Muscle layer of duodenum (tissue), 2 donors: ENCODE measurements around the gene KCNB1.

Experiments
- H3K27ac ChIP-seq: one replicate; pipeline ENCODE4 v1.7.0; 2013; ENCODE audit warnings: mild to moderate bottlenecking, low read length
- H3K27me3 ChIP-seq: one replicate; pipeline ENCODE4 v1.7.0; 2013; ENCODE audit warnings: low read depth, mild to moderate bottlenecking, control low read depth, low read length
- H3K36me3 ChIP-seq, 2 donors: one replicate each; pipeline ENCODE4 v1.7.0; 2013; ENCODE audit warnings: low read length in 2 of 2, control low read depth in 1 of 2, mild to moderate bottlenecking in 1 of 2; ENCODE audit not compliant: insufficient read depth in 2 of 2, control insufficient read depth in 1 of 2
- H3K4me1 ChIP-seq, 2 donors: one replicate each; pipeline ENCODE4 v1.7.0; 2013; ENCODE audit warnings: low read length in 2 of 2, mild to moderate bottlenecking in 2 of 2, control low read depth in 1 of 2, moderate library complexity in 1 of 2; ENCODE audit not compliant: insufficient read depth in 2 of 2, control insufficient read depth in 1 of 2
- H3K4me3 ChIP-seq, 2 donors: one replicate each; pipeline ENCODE4 v1.7.0; 2013; ENCODE audit warnings: low read length in 2 of 2, low read depth in 1 of 2, mild to moderate bottlenecking in 1 of 2
- H3K9me3 ChIP-seq, 2 donors: one replicate each; pipeline ENCODE4 v1.7.0; 2013; ENCODE audit warnings: low read length in 2 of 2, control low read depth in 1 of 2, mild to moderate bottlenecking in 1 of 2; ENCODE audit not compliant: control insufficient read depth in 1 of 2
- donor health status: healthy.

The KCNB1 gene

GRCh38 chr20:49480236-49480635 lies 2.2 kb downstream of the KCNB1 start:
- H3K9me3 ChIP-seq: no peaks in the 10 kb centered on the region

GRCh38 chr20:49479785-49480184 lies 2.7 kb downstream of the KCNB1 start:
- Histone ChIP-seq H3K27ac (peak overlapping the region; percentile 8), H3K9me3 (no peaks in the 10 kb centered on the region), H3K4me1 (peaks cover 0 to 45% of the 10 kb centered on the region in 2 donors), H3K27me3 (peaks cover 5% of the 10 kb centered on the region), H3K4me3 (peak overlapping the region in 1 of 2 donors; percentile 18), H3K36me3 (no peaks in the 10 kb centered on the region)

More at GRCh38 chr20:49480236-49480635, 2.2 kb downstream of the KCNB1 start:
- Histone ChIP-seq H3K4me1 (peaks cover 0 to 47% of the 10 kb centered on the region in 2 donors), H3K36me3 (no peaks in the 10 kb centered on the region), H3K4me3 (peak overlapping the region in 1 of 2 donors; percentile 18), H3K27ac (no peak overlapping the region), H3K27me3 (peaks cover 5% of the 10 kb centered on the region)

- H3K36me3 ChIP-seq: no peaks in the 10 kb centered on the region
- peaks cover 0 to 38% of the 10 kb centered on the region in 2 donors for H3K4me1 ChIP-seq
- peaks cover 5% of the 10 kb centered on the region for H3K27me3 ChIP-seq
- H3K27ac ChIP-seq: peak overlapping the region; percentile 8
- no peaks in the 10 kb centered on the region for H3K9me3 ChIP-seq
- no peak overlapping the region for H3K4me3 ChIP-seq
Measured at GRCh38 chr20:49478754-49479689, 3.4 kb downstream of the KCNB1 start.

- Histone ChIP-seq H3K27ac (no peak overlapping the region), H3K4me1 (peaks cover 0 to 36% of the 10 kb centered on the region in 2 donors)
Measured at GRCh38 chr20:49478266-49478665, 4.2 kb downstream of the KCNB1 start.

GRCh38 chr20:49477200-49477599 lies 5.3 kb downstream of the KCNB1 start:
- H3K9me3 ChIP-seq: no peaks in the 10 kb centered on the region
- H3K27me3 ChIP-seq: no peaks in the 10 kb centered on the region
- H3K4me3 ChIP-seq: no peak overlapping the region
- no peak overlapping the region for H3K27ac ChIP-seq
- no peaks in the 10 kb centered on the region for H3K36me3 ChIP-seq
- H3K4me1 ChIP-seq: peaks cover 0 to 31% of the 10 kb centered on the region in 2 donors

More at GRCh38 chr20:49478266-49478665, 4.2 kb downstream of the KCNB1 start:
- H3K4me3 ChIP-seq: no peak overlapping the region
- no peaks in the 10 kb centered on the region for H3K9me3 ChIP-seq
- H3K27me3 ChIP-seq: no peaks in the 10 kb centered on the region
- H3K36me3 ChIP-seq: no peaks in the 10 kb centered on the region

GRCh38 chr20:49476016-49476355 lies 6.5 kb downstream of the KCNB1 start:
- H3K4me3 ChIP-seq: no peak overlapping the region
- no peaks in the 10 kb centered on the region for H3K9me3 ChIP-seq
- no peaks in the 10 kb centered on the region for H3K27me3 ChIP-seq
- H3K27ac ChIP-seq: no peak overlapping the region
- peaks cover 0 to 26% of the 10 kb centered on the region in 2 donors for H3K4me1 ChIP-seq
- H3K36me3 ChIP-seq: no peaks in the 10 kb centered on the region

- peaks cover 0 to 23% of the 10 kb centered on the region in 2 donors for H3K4me1 ChIP-seq
- no peaks in the 10 kb centered on the region for H3K9me3 ChIP-seq
- no peak overlapping the region for H3K4me3 ChIP-seq
- no peaks in the 10 kb centered on the region for H3K36me3 ChIP-seq
- H3K27me3 ChIP-seq: no peaks in the 10 kb centered on the region
- H3K27ac ChIP-seq: no peak overlapping the region
Measured at GRCh38 chr20:49475292-49476015, 7.0 kb downstream of the KCNB1 start.

GRCh38 chr20:49471397-49471796 lies 11.1 kb downstream of the KCNB1 start:
- Histone ChIP-seq H3K27me3 (no peaks in the 10 kb centered on the region), H3K27ac (no peak overlapping the region), H3K36me3 (no peaks in the 10 kb centered on the region), H3K4me3 (no peak overlapping the region), H3K9me3 (no peaks in the 10 kb centered on the region), H3K4me1 (peaks cover 0 to 2% of the 10 kb centered on the region in 2 donors)

- no peaks in the 10 kb centered on the region for H3K27me3 ChIP-seq
- no peaks in the 10 kb centered on the region for H3K9me3 ChIP-seq
- no peak overlapping the region for H3K4me3 ChIP-seq
- no peak overlapping the region for H3K27ac ChIP-seq
- no peaks in the 10 kb centered on the region for H3K36me3 ChIP-seq
- peaks cover 0 to 2% of the 10 kb centered on the region in 2 donors for H3K4me1 ChIP-seq
Measured at GRCh38 chr20:49470922-49471321, 11.5 kb downstream of the KCNB1 start.

- Histone ChIP-seq H3K36me3 (no peaks in the 10 kb centered on the region), H3K27ac (no peak overlapping the region), H3K27me3 (no peaks in the 10 kb centered on the region), H3K9me3 (no peaks in the 10 kb centered on the region), H3K4me1 (peaks cover 0 to 2% of the 10 kb centered on the region in 2 donors), H3K4me3 (no peak overlapping the region)
Measured at GRCh38 chr20:49469060-49469459, 13.4 kb downstream of the KCNB1 start.

- H3K4me3 ChIP-seq: no peak overlapping the region
- no peaks in the 10 kb centered on the region for H3K27me3 ChIP-seq
- H3K4me1 ChIP-seq: peaks cover 0 to 2% of the 10 kb centered on the region in 2 donors
- H3K9me3 ChIP-seq: no peaks in the 10 kb centered on the region
- H3K36me3 ChIP-seq: no peaks in the 10 kb centered on the region
- no peak overlapping the region for H3K27ac ChIP-seq
Measured at GRCh38 chr20:49468412-49468811, 14.1 kb downstream of the KCNB1 start.
